Ectodermal cell (in vitro differentiated cells): ENCODE results near the gene TMUB1.

Experiments
- H3K27ac ChIP-seq: 2 replicates; pipeline ENCODE4 v1.7.0; 2013; ENCODE audit warnings: mild to moderate bottlenecking, low read depth, low read length; ENCODE audit not compliant: insufficient read depth, poor library complexity, severe bottlenecking
- H3K27me3 ChIP-seq: 2 replicates; pipeline ENCODE4 v1.7.0; 2013; ENCODE audit warnings: mild to moderate bottlenecking, low read length; ENCODE audit not compliant: insufficient read depth, control insufficient read depth, poor library complexity, severe bottlenecking
- H3K36me3 ChIP-seq: one replicate; pipeline ENCODE4 v1.7.0; 2013; ENCODE audit warnings: low read length; ENCODE audit not compliant: control insufficient read depth, insufficient read depth
- H3K4me1 ChIP-seq: one replicate; pipeline ENCODE4 v1.7.0; 2013; ENCODE audit warnings: low read length; ENCODE audit not compliant: control insufficient read depth, insufficient read depth
- H3K4me3 ChIP-seq: 2 replicates; pipeline ENCODE4 v1.7.0; 2013; ENCODE audit warnings: low read depth, low read length, control low read depth; ENCODE audit not compliant: insufficient read depth
- H3K9me3 ChIP-seq: 2 replicates; pipeline ENCODE4 v1.7.0; 2013; ENCODE audit warnings: mild to moderate bottlenecking, low read length, moderate library complexity; ENCODE audit not compliant: control insufficient read depth
- WGBS, 2 experiments: methylation state at CpG; one replicate each; pipeline ENCODE4 v1.1.7; 2013; ENCODE audit warnings: missing lambda C conversion rate in 2 of 2; 5-methylcytosine and 5-hydroxymethylcytosine counted together

Gene TMUB1

GRCh38 chr7:151091003-151091402 lies 7.7 kb upstream of the TMUB1 start:
- 92% methylated on average over 7 of the region's 7 CpGs for WGBS, 2 experiments
- H3K4me1 ChIP-seq = peaks cover 25% of the 10 kb centered on the region
- H3K4me3 ChIP-seq = no peak overlapping the region

GRCh38 chr7:151089893-151090730 lies 6.8 kb upstream of the TMUB1 start:
- Histone ChIP-seq H3K4me3 (peak overlapping the region; percentile 22), H3K27me3 (peaks cover 12% of the 10 kb centered on the region), H3K4me1 (peaks cover 29% of the 10 kb centered on the region), H3K36me3 (no peaks in the 10 kb centered on the region), H3K9me3 (no peaks in the 10 kb centered on the region), H3K27ac (no peak overlapping the region)
- 82 to 85% methylated on average over 19 to 21 of the region's 22 CpGs for WGBS, 2 experiments

More at GRCh38 chr7:151091003-151091402, 7.7 kb upstream of the TMUB1 start:
- H3K27ac ChIP-seq = no peak overlapping the region
- H3K9me3 ChIP-seq = no peaks in the 10 kb centered on the region
- peaks cover 12% of the 10 kb centered on the region for H3K27me3 ChIP-seq
- no peaks in the 10 kb centered on the region for H3K36me3 ChIP-seq

GRCh38 chr7:151088856-151089699 lies 5.8 kb upstream of the TMUB1 start:
- H3K36me3 ChIP-seq = no peaks in the 10 kb centered on the region
- H3K27ac ChIP-seq = peak overlapping the region; percentile 74
- peaks cover 17% of the 10 kb centered on the region for H3K27me3 ChIP-seq
- peaks cover 33% of the 10 kb centered on the region for H3K4me1 ChIP-seq
- WGBS, 2 experiments = 11 to 12% methylated on average over 30 of the region's 30 CpGs
- H3K4me3 ChIP-seq = peak overlapping the region; percentile 85
- H3K9me3 ChIP-seq = no peaks in the 10 kb centered on the region

- Histone ChIP-seq H3K9me3 (no peaks in the 10 kb centered on the region), H3K4me3 (peak overlapping the region; percentile 85), H3K36me3 (no peaks in the 10 kb centered on the region), H3K27ac (no peak overlapping the region), H3K4me1 (peaks cover 33% of the 10 kb centered on the region), H3K27me3 (peaks cover 23% of the 10 kb centered on the region)
- WGBS, 2 experiments = 12 to 15% methylated on average over 16 of the region's 16 CpGs
These were observed 4.9 kb upstream of the TMUB1 start for GRCh38 chr7:151088019-151088855.

- H3K4me3 ChIP-seq = peak overlapping the region; percentile 85
- peaks cover 23% of the 10 kb centered on the region for H3K27me3 ChIP-seq
- H3K4me1 ChIP-seq = peaks cover 37% of the 10 kb centered on the region
- H3K36me3 ChIP-seq = no peaks in the 10 kb centered on the region
- WGBS, 2 experiments = 1 to 2% methylated on average over 70 of the region's 70 CpGs
- no peaks in the 10 kb centered on the region for H3K9me3 ChIP-seq
- no peak overlapping the region for H3K27ac ChIP-seq
These were observed 4.1 kb upstream of the TMUB1 start for GRCh38 chr7:151087245-151088018.

DNA sequence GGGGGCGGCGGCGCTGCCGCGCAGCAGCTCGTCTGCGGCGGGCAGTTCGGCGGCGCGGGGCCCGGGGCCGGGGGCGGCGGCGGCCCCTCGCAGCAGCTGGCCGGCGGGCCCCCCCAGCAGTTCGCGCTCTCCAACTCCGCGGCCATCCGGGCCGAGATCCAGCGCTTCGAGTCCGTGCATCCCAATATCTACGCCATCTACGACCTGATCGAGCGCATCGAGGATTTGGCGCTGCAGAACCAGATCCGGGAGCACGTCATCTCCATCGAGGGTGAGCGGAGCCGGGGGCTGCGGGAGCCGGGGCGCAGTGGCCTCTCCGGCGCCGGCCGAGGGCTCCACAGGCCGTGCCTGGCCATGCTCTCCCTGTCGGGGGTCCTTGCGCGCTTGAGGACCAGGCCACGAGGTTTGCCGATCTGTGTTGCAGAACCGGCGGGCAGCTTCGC lies 3.5 kb upstream of the TMUB1 start:
- no peaks in the 10 kb centered on the region for H3K36me3 ChIP-seq
- WGBS, 2 experiments = 0% methylated on average over 56 of the region's 56 CpGs
- H3K4me1 ChIP-seq = peaks cover 43% of the 10 kb centered on the region
- H3K9me3 ChIP-seq = no peaks in the 10 kb centered on the region
- H3K27me3 ChIP-seq = peaks cover 23% of the 10 kb centered on the region
- no peak overlapping the region for H3K27ac ChIP-seq
- peak overlapping the region; percentile 85 for H3K4me3 ChIP-seq

GRCh38 chr7:151085691-151086620 lies 2.7 kb upstream of the TMUB1 start, which contains the start of gene AGAP3:
Gene AGAP3, plus strand, starts transcription at chr7:151086475. Its CDS starts 267 bp downstream, at chr7:151086742.
- Histone ChIP-seq H3K27me3 (peaks cover 23% of the 10 kb centered on the region), H3K4me1 (peaks cover 51% of the 10 kb centered on the region), H3K27ac (peak within 1 kb of the TSS; percentile 89), H3K4me3 (peak within 1 kb of the TSS; percentile 85), H3K9me3 (no peaks in the 10 kb centered on the region), H3K36me3 (no peaks in the 10 kb centered on the region)
- WGBS, 2 experiments = 0% methylated on average over 83 to 84 of the region's 84 CpGs

GRCh38 chr7:151085329-151085690 lies 2.0 kb upstream of the TMUB1 start:
- no peaks in the 10 kb centered on the region for H3K36me3 ChIP-seq
- WGBS, 2 experiments = 41 to 43% methylated on average over 5 of the region's 5 CpGs
- peak overlapping the region; percentile 52 for H3K4me3 ChIP-seq

More at GRCh38 chr7:151085329-151085690, 2.0 kb upstream of the TMUB1 start:
- Histone ChIP-seq H3K27me3 (peaks cover 23% of the 10 kb centered on the region), H3K4me1 (peaks cover 51% of the 10 kb centered on the region), H3K9me3 (no peaks in the 10 kb centered on the region), H3K27ac (no peak overlapping the region)
